ENCODE measurements around the gene TIE1. TPM values are rescaled to one million over a fixed set of nuclear protein-coding genes. Genes with fewer than 3 reads are reported as not detected.

Gene TIE1
- not detected in 2 replicates for total RNA-seq (2021)
- percentile 2 among the genes with signal in this experiment for Bru-seq, nascent RNA
- not detected for BruChase-seq, experiment 1, labeled RNA remaining after a 2-hour chase
- BruChase-seq, experiment 2, labeled RNA remaining after a 6-hour chase: not detected
- long read RNA-seq: 0 reads

GRCh38 chr1:43300378-43301094 lies at the start of gene TIE1:
Gene TIE1, plus strand, starts transcription at chr1:43300982. Its CDS starts 90 bp downstream, at chr1:43301072.
- ChIA-PET POLR2A (ENCODE audit: low non-redundant PET) (no interaction called here), CTCF (no interaction called here)
- intact Hi-C loops (cut with micrococcal nuclease; ENCODE audit: unreplicated experiment): no loop called here
- Histone ChIP-seq H3K4me1 (ENCODE audit: insufficient read depth, low read length, poor library complexity, severe bottlenecking) (no peaks in the 10 kb centered on the region), H3K27me3 (replicated peaks; ENCODE audit: insufficient read depth, low read depth, low read length, poor library complexity) (no peaks in the 10 kb centered on the region), H3K9me3 (ENCODE audit: low read depth, low read length, poor library complexity, severe bottlenecking) (no peaks in the 10 kb centered on the region), H3K4me3 (ENCODE audit: low read depth, low read length, poor library complexity, severe bottlenecking) (no peak within 1 kb of the TSS), H3K36me3 (ENCODE audit: insufficient read depth, low read length, poor library complexity, severe bottlenecking) (no peaks in the 10 kb centered on the region), H3K27ac (ENCODE audit: low read depth, low read length, poor library complexity, severe bottlenecking) (no peak within 1 kb of the TSS)
- TF ChIP-seq CTCF (conservative IDR thresholded peaks at IDR 0.05; ENCODE audit: low read depth, low read length): no peak
- TF ChIP-seq EZH2 (IDR thresholded peaks at IDR 0.05; ENCODE audit: borderline replicate concordance, low read depth, low read length, poor library complexity, severe bottlenecking): no peak
- DNase-seq (ENCODE audit: low spot score): no peak
- BruUV-seq (replicated peaks): no TSS peak

DNA sequence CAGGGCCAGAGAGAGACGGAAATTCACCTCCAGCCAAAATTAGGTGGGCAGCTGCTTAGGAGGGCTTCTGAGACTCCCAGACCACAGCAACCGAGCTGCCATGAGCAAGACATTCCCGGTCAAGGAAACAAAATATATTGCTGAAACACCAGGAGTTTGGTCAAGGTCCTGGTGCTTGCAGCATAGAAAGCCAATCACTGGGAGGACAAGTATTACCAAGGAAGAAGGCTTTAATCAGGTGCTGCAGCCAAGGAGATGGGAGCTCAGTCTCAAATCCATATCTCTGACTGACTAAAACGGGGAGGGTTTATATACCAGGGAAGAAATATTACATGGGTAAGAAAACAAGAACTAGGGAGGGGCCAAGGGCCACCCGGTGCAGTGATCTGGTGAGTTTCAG lies 49.8 kb upstream of the TIE1 start:
- no peak overlapping the region for H3K4me3 ChIP-seq (ENCODE audit: low read depth, low read length, poor library complexity, severe bottlenecking)
- intact Hi-C loops (cut with micrococcal nuclease; ENCODE audit: unreplicated experiment): no loop called here
- DNase-seq (ENCODE audit: low spot score): no peak
- POLR2A ChIA-PET (ENCODE audit: low non-redundant PET): no interaction called here
- H3K4me1 ChIP-seq (ENCODE audit: insufficient read depth, low read length, poor library complexity, severe bottlenecking): no peaks in the 10 kb centered on the region
- no peaks in the 10 kb centered on the region for H3K27me3 ChIP-seq (replicated peaks; ENCODE audit: insufficient read depth, low read depth, low read length, poor library complexity)
- no peak for TF ChIP-seq EZH2 (IDR thresholded peaks at IDR 0.05; ENCODE audit: borderline replicate concordance, low read depth, low read length, poor library complexity, severe bottlenecking)
- TF ChIP-seq CTCF (conservative IDR thresholded peaks at IDR 0.05; ENCODE audit: low read depth, low read length): no peak
- no TSS peak for BruUV-seq (replicated peaks)
- peaks cover 6% of the 10 kb centered on the region for H3K9me3 ChIP-seq (ENCODE audit: low read depth, low read length, poor library complexity, severe bottlenecking)
- no peaks in the 10 kb centered on the region for H3K36me3 ChIP-seq (ENCODE audit: insufficient read depth, low read length, poor library complexity, severe bottlenecking)
- H3K27ac ChIP-seq (ENCODE audit: low read depth, low read length, poor library complexity, severe bottlenecking): no peak overlapping the region
- CTCF ChIA-PET: no interaction called here

- intact Hi-C loops (cut with micrococcal nuclease; ENCODE audit: unreplicated experiment): no loop called here
- no peaks in the 10 kb centered on the region for H3K9me3 ChIP-seq (ENCODE audit: low read depth, low read length, poor library complexity, severe bottlenecking)
- H3K36me3 ChIP-seq (ENCODE audit: insufficient read depth, low read length, poor library complexity, severe bottlenecking): no peaks in the 10 kb centered on the region
- DNase-seq (ENCODE audit: low spot score): no peak
- no peak for TF ChIP-seq EZH2 (IDR thresholded peaks at IDR 0.05; ENCODE audit: borderline replicate concordance, low read depth, low read length, poor library complexity, severe bottlenecking)
- TF ChIP-seq CTCF (conservative IDR thresholded peaks at IDR 0.05; ENCODE audit: low read depth, low read length): no peak
- CTCF ChIA-PET: no interaction called here
- POLR2A ChIA-PET (ENCODE audit: low non-redundant PET): no interaction called here
- no TSS peak for BruUV-seq (replicated peaks)
- no peaks in the 10 kb centered on the region for H3K27me3 ChIP-seq (replicated peaks; ENCODE audit: insufficient read depth, low read depth, low read length, poor library complexity)
- H3K4me1 ChIP-seq (ENCODE audit: insufficient read depth, low read length, poor library complexity, severe bottlenecking): no peaks in the 10 kb centered on the region
- H3K4me3 ChIP-seq (ENCODE audit: low read depth, low read length, poor library complexity, severe bottlenecking): no peak overlapping the region
- no peak overlapping the region for H3K27ac ChIP-seq (ENCODE audit: low read depth, low read length, poor library complexity, severe bottlenecking)
Observed at GRCh38 chr1:43252225-43252624, 48.6 kb upstream of the TIE1 start.
